Measurements from ENCODE around the gene RAB39B. TPM values are rescaled to one million over a fixed set of nuclear protein-coding genes. Genes with fewer than 3 reads are reported as not detected.
"Not testable (repeated sequence)": the region's sequence is repeated elsewhere in the genome, so short reads cannot be mapped to it uniquely, and the experiment has no call there.

The RAB39B gene, protein sequence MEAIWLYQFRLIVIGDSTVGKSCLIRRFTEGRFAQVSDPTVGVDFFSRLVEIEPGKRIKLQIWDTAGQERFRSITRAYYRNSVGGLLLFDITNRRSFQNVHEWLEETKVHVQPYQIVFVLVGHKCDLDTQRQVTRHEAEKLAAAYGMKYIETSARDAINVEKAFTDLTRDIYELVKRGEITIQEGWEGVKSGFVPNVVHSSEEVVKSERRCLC
- total RNA-seq (1 to 10 TPM; 6.5 to 7.1 TPM), total RNA-seq (15.1 to 41.5 reads per million in 2 donors)

DNA sequence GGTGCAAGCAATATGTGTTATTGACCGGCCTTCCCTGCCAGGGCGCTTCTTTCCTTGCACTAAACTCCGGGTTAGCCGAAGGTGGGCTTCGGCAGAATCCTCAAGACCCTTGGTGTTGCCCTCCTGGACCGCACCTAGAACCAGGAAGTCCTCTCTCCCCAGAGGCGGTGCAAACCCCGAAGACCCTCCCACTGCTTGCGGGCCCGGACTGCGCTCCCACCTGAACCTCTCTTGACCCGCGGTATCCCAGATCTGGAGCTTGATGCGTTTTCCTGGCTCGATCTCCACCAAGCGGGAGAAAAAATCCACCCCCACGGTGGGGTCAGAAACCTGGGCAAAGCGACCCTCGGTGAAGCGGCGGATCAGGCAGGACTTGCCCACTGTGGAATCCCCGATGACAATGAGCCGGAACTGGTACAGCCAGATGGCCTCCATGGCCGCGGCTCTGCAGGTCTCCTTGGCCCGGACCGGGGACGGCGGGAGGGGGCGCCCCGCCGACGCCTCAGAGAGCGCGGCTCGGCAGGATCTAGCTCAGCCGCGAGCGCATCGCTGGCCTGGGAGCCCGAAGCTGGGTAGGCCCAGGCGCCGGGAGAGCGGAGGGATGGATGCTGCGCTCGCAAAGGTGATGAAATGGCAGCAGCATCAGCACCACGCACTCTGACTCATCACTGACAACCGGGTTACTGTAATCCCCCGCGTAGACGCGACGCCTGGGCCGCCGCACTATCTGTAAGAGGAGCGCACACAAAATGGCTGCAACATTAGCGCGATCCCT lies at the start of gene RAB39B:
TSS of gene RAB39B (minus strand) at position 638 of the 775 bp plus-strand sequence. CDS start at position 435, 203 bp downstream.
- ATAC-seq = peak; percentile 94
- H3K4me3 Mint-ChIP-seq = peak within 1 kb of the TSS; percentile 89
- no peaks in the 10 kb centered on the region for H3K27me3 Mint-ChIP-seq
- peak; percentile 44 to 51 (median 45) for DNase-seq
- no peaks in the 10 kb centered on the region for H3K9me3 ChIP-seq (ENCODE audit: control insufficient read depth, low read length, poor library complexity, severe bottlenecking)
- peaks cover 7% of the 10 kb centered on the region for H3K4me1 Mint-ChIP-seq
- H3K27ac Mint-ChIP-seq = peak within 1 kb of the TSS; percentile 88
- no peaks in the 10 kb centered on the region for H3K36me3 Mint-ChIP-seq (ENCODE audit: low read depth)

DNA sequence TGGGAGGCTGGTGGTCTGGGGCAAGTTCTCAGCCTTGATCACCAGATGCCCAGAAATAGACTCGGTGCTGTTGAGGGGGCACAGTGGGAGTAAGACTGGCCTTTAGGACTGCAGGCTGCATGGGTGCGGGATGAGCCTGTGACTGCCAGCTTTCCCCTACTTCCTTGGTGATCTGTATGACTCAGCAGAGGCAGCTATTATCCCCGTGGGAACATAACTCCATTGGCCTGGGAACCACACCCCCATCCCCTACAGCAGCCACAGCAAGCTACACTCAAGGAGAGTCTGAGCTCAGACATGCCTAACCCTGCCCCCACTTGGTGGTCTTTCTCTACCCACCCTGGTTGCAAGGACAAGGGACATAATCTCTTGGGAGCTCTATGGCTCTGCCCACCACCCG lies 49.5 kb upstream of the RAB39B start:
- Mint-ChIP-seq H3K4me3 (no peak overlapping the region), H3K27me3 (peaks cover 8% of the 10 kb centered on the region), H3K27ac (no peak overlapping the region), H3K4me1 (no peaks in the 10 kb centered on the region), H3K36me3 (ENCODE audit: low read depth) (no peaks in the 10 kb centered on the region)
- DNase-seq (no peak), ATAC-seq (no peak)
- H3K9me3 ChIP-seq (ENCODE audit: control insufficient read depth, low read length, poor library complexity, severe bottlenecking) = peaks cover 3% of the 10 kb centered on the region

DNA sequence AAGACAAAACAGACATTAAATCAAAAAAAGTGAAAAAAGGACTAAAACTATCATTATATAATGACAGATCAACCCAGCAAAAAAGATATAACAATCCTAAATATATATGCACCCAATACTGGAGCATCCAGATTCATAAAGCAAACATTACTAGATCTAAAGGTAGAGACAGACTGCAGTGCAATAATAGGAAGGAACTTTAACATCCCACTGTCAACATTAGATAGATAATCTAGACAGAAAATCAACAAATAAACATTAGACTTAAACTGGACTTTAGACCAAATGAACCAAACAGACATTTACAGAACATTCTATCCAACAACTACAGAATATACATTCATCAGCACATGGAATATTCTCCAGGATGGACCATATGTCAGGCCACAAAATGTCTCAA lies 29.5 kb upstream of the RAB39B start:
- no peak for ATAC-seq
- H3K36me3 Mint-ChIP-seq (ENCODE audit: low read depth) = no peaks in the 10 kb centered on the region
- H3K4me3 Mint-ChIP-seq = no peak overlapping the region
- H3K4me1 Mint-ChIP-seq = no peaks in the 10 kb centered on the region
- H3K27me3 Mint-ChIP-seq = no peaks in the 10 kb centered on the region
- DNase-seq = no peak
- no peak overlapping the region for H3K27ac Mint-ChIP-seq
- H3K9me3 ChIP-seq (ENCODE audit: control insufficient read depth, low read length, poor library complexity, severe bottlenecking) = no peaks in the 10 kb centered on the region

DNA sequence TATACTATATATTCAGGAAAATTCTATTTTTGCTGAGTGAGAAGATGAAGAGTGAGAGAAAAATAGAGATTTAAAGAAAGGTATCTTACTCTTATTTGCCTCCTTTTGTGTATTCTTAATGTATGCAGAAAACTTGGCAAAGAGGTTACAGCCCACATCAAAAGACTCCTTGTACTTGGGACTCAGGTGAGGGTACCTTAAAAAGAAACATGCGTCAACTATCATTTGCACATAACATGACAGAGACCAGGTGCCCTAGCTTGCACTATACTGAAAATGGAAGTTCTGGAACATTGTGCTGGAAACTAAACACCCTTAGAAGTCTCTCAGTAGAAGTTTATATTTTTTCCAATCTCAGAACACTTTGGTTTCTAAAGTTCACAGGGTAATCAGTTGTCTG lies 15.6 kb upstream of the RAB39B start:
- Mint-ChIP-seq H3K27ac (no peak overlapping the region), H3K4me3 (no peak overlapping the region), H3K36me3 (ENCODE audit: low read depth) (no peaks in the 10 kb centered on the region), H3K27me3 (no peaks in the 10 kb centered on the region), H3K4me1 (peaks cover 4% of the 10 kb centered on the region)
- H3K9me3 ChIP-seq (ENCODE audit: control insufficient read depth, low read length, poor library complexity, severe bottlenecking) = no peaks in the 10 kb centered on the region
- ATAC-seq = no peak
- DNase-seq = no peak

DNA sequence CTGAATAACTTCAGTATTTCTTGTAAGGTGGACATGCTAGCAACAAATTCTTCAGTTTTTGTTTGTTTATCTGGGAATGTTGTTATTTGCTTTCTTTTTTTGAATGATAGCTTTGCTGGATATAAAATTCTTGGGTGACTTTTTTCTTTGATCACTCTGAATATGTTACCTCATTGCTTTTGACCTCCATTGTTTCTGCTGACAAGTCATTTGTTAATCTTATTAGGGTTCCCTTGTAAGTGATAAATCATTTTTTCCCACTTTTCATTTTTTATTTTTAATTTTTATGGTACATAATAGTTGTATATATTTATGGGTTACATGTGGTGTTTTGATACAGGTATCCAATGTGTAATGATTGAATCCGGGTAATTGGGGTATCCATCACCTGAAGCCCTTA lies 6.7 kb upstream of the RAB39B start:
- Mint-ChIP-seq H3K4me3 (no peak overlapping the region), H3K4me1 (no peaks in the 10 kb centered on the region), H3K36me3 (ENCODE audit: low read depth) (no peaks in the 10 kb centered on the region), H3K27me3 (no peaks in the 10 kb centered on the region), H3K27ac (no peak overlapping the region)
- H3K9me3 ChIP-seq (ENCODE audit: control insufficient read depth, low read length, poor library complexity, severe bottlenecking) = no peaks in the 10 kb centered on the region
- DNase-seq (no peak), ATAC-seq (no peak)

DNA sequence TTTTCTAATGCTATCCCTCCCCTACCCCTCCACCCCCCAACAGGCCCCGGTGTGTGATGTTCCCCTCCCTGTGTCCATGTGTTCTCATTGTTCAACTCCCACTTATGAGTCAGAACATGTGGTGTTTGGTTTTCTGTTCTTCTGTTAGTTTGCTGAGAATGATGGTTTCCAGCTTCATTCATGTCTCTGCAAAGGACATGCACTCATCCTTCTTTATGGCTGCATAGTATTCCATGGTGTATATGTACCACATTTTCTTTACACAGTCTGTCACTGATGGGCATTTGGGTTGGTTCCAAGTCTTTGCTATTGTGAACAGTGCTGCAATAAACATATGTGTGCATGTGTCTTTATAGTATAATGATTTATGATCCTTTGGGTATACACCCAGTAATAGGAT lies 3.7 kb upstream of the RAB39B start:
- H3K27me3 Mint-ChIP-seq; H3K4me3 Mint-ChIP-seq; DNase-seq; H3K36me3 Mint-ChIP-seq (ENCODE audit: low read depth); ATAC-seq; H3K9me3 ChIP-seq (ENCODE audit: control insufficient read depth, low read length, poor library complexity, severe bottlenecking); H3K4me1 Mint-ChIP-seq: not testable (repeated sequence)
- peak overlapping the region; percentile 57 for H3K27ac Mint-ChIP-seq

DNA sequence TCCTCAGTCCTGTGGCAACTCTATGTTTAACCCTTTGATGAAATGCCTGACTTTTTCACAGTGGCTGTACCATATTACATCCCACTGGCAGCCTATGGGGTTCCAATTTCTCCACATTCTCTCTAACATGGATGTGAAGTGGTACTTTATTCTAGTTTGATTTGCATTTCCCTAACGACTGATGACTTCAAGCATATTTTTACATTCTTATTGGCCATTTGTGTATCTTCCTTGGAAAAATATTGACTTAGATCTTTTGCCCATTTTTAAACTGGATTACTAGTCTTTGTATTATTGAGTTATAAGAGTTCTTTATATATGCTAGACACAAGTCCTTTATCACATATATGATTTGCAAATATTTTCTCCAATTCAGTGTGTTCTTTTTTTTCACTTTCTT lies 2.1 kb upstream of the RAB39B start:
- no peaks in the 10 kb centered on the region for H3K27me3 Mint-ChIP-seq
- no peak overlapping the region for H3K4me3 Mint-ChIP-seq
- H3K9me3 ChIP-seq (ENCODE audit: control insufficient read depth, low read length, poor library complexity, severe bottlenecking) = no peaks in the 10 kb centered on the region
- H3K36me3 Mint-ChIP-seq (ENCODE audit: low read depth) = no peaks in the 10 kb centered on the region
- no peak for DNase-seq
- H3K27ac Mint-ChIP-seq = no peak overlapping the region
- ATAC-seq = no peak
- peaks cover 7% of the 10 kb centered on the region for H3K4me1 Mint-ChIP-seq

DNA sequence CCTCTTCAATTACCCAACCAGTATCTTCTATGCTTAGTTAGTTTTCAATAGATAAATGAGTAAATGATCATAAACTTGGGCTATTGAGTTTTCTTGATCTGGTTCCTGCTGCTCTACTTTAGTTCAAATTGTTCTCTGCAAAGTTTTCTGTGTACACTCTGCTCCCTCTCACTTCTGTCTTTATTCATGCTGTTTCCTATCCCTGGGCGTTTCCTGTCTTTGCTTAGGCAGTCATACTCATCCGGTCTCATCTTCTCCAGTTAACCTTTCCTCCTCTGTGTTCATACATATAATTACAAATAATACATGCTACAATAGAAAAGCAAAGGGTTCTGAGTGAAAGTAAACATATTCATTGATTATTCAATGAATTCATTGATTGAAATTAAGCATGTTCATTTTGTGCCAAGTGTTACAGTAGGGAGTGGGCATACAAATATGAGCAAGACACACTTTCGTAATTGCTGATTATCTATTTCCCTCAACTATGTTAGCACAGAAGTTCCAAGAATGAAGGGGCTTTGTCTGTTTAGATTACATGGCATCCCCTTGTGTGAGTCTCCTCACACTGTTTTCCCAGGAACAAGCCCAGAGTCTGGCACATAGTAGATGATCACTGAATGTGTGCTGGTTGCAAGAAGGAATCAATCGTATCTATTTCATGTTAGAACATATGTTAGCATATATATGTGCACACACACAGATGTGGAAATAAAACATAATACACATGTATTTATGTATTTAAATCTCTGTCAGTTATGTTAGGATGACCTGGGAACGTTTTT lies 1.1 kb downstream of the RAB39B start:
- Mint-ChIP-seq H3K27me3 (no peaks in the 10 kb centered on the region), H3K36me3 (ENCODE audit: low read depth) (no peaks in the 10 kb centered on the region), H3K27ac (peak overlapping the region; percentile 88), H3K4me1 (peaks cover 7% of the 10 kb centered on the region), H3K4me3 (peak overlapping the region; percentile 89)
- no peaks in the 10 kb centered on the region for H3K9me3 ChIP-seq (ENCODE audit: control insufficient read depth, low read length, poor library complexity, severe bottlenecking)
- DNase-seq (no peak), ATAC-seq (peak; percentile 30)

DNA sequence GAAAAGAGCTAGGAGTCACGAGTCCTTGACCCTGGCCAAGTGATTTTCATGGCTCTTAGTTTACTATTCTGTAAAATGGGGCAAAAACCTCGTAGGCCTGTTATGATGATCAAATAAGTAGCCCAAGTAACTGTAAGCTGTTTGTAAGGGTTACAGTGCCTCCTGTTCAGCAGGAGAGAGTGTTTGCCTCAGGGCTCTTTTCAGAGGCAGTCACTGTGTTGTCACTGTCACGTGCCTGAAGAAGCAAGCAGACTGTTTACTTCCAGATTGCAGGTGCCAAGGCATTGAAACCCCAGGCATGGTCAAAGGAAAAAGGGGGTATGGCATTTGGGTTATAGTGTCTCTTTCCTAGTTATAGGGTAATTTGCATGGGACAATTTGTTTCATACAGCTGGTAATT lies 4.5 kb downstream of the RAB39B start:
- no peak for DNase-seq
- H3K9me3 ChIP-seq (ENCODE audit: control insufficient read depth, low read length, poor library complexity, severe bottlenecking) = no peaks in the 10 kb centered on the region
- no peak overlapping the region for H3K4me3 Mint-ChIP-seq
- H3K27me3 Mint-ChIP-seq = no peaks in the 10 kb centered on the region
- H3K27ac Mint-ChIP-seq = no peak overlapping the region
- no peak for ATAC-seq
- H3K36me3 Mint-ChIP-seq (ENCODE audit: low read depth) = no peaks in the 10 kb centered on the region
- H3K4me1 Mint-ChIP-seq = peaks cover 15% of the 10 kb centered on the region

DNA sequence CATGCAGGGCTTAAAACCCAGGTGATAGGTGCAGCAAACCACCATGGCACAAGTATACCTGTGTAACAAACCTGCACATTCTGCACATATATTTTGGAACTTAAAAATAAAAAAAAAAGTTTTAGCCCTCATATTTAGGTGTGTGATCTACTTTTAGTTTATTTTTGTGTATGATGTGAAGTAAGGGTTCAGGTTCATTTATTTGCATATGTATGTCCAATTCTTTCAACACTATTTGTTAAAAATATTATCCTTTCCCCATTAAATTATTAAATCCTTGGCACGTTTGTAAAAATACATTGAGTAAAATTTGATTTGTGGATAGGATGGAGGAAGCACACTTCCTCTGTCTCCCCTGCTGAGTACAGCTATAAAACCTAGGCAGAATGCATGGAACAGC lies 12.9 kb downstream of the RAB39B start:
- no peak for DNase-seq
- Mint-ChIP-seq H3K36me3 (ENCODE audit: low read depth) (no peaks in the 10 kb centered on the region), H3K4me3 (no peak overlapping the region), H3K27me3 (no peaks in the 10 kb centered on the region), H3K27ac (no peak overlapping the region), H3K4me1 (peaks cover 19% of the 10 kb centered on the region)
- no peaks in the 10 kb centered on the region for H3K9me3 ChIP-seq (ENCODE audit: control insufficient read depth, low read length, poor library complexity, severe bottlenecking)
- ATAC-seq = no peak

DNA sequence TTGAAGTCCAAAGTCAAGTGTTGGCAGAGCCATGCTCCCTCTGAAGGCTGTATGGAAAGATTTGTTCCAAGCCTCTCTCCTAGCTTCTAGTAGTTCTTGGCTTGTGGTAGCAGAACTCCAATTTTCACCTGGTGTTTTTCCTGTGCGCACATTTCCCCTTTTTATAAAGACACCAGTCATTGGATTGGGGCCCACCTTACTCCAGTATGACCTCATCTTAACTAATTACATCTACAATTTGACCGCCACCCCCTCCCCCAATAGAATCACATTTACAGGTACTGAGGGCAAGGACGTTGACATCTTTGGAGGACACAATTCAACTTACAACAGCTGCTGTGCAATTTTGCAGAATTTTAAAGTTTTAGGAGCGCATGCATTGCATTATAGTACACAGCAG lies 16.8 kb downstream of the RAB39B start:
- no peak overlapping the region for H3K4me3 Mint-ChIP-seq
- no peaks in the 10 kb centered on the region for H3K36me3 Mint-ChIP-seq (ENCODE audit: low read depth)
- no peaks in the 10 kb centered on the region for H3K27me3 Mint-ChIP-seq
- H3K9me3 ChIP-seq (ENCODE audit: control insufficient read depth, low read length, poor library complexity, severe bottlenecking) = no peaks in the 10 kb centered on the region
- peaks cover 14% of the 10 kb centered on the region for H3K4me1 Mint-ChIP-seq
- DNase-seq (no peak), ATAC-seq (no peak)
- H3K27ac Mint-ChIP-seq = no peak overlapping the region

DNA sequence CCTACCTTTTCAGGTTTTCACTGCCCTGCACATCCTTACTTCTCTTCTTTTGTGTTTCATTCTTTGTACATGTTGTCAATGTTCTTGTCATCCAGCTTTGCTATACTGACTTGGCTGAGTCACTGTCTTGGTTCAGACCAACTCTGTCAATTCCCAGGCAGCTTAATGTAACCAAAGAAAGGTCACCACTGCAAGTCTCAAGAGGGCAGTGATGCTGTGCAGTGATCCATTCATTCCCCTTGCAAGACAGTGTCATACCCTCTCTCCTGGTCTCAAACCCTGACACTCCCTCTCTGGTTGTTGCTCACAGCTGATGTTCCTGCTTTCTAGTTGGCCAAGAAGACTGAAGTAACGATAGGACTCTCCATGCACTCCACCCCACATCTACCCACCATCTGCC lies 17.5 kb downstream of the RAB39B start:
- Mint-ChIP-seq H3K27ac (no peak overlapping the region), H3K4me3 (no peak overlapping the region), H3K36me3 (ENCODE audit: low read depth) (no peaks in the 10 kb centered on the region), H3K27me3 (no peaks in the 10 kb centered on the region), H3K4me1 (peaks cover 14% of the 10 kb centered on the region)
- ATAC-seq (no peak), DNase-seq (no peak)
- no peaks in the 10 kb centered on the region for H3K9me3 ChIP-seq (ENCODE audit: control insufficient read depth, low read length, poor library complexity, severe bottlenecking)

DNA sequence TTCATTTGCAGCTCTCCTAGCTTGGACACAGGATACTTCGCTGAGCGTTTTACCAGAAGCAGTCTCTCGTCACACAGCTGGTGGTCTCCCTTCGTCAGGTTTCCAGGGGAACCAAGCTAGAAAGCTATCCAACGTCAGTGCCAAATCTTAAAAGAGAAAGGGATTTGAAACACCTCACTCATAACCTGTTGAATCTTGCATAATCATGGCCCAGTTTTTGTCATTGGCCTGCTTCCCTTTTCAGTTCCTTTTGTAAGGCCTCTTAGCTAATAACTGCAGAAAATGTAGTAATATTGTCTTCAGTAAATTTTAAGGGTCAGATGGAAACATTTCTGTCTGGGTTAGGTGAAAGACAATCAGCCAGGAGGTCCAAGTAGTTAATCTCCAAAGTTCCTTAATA lies 22.0 kb downstream of the RAB39B start:
- no peaks in the 10 kb centered on the region for H3K9me3 ChIP-seq (ENCODE audit: control insufficient read depth, low read length, poor library complexity, severe bottlenecking)
- H3K27ac Mint-ChIP-seq = no peak overlapping the region
- H3K27me3 Mint-ChIP-seq = no peaks in the 10 kb centered on the region
- DNase-seq = no peak
- no peak for ATAC-seq
- no peak overlapping the region for H3K4me3 Mint-ChIP-seq
- H3K4me1 Mint-ChIP-seq = peaks cover 11% of the 10 kb centered on the region
- peaks cover 5% of the 10 kb centered on the region for H3K36me3 Mint-ChIP-seq (ENCODE audit: low read depth)
